Epithelial cell of esophagus (primary cell): Measurements from ENCODE around the gene PNN.
"Not testable (repeated sequence)": the region's sequence is repeated elsewhere in the genome, so short reads cannot be mapped to it uniquely, and the experiment has no call there.

Experiments used
- DNase-seq: peaks from one replicate; pipeline ENCODE4 v3.0.0; 2010; ENCODE audit warnings: low read depth
- H3K4me3 ChIP-seq: 2 replicates; pipeline ENCODE4 v1.5.1; 2011; ENCODE audit warnings: mild to moderate bottlenecking, low read length, control low read depth
- CTCF ChIP-seq: IDR thresholded peaks from 2 replicates; pipeline ENCODE4 v1.5.1; 2011; ENCODE audit warnings: low read depth, mild to moderate bottlenecking, low read length, control low read depth, inconsistent platforms; ENCODE audit not compliant: insufficient read depth; ENCODE audit errors: missing control alignments

Gene PNN

DNA sequence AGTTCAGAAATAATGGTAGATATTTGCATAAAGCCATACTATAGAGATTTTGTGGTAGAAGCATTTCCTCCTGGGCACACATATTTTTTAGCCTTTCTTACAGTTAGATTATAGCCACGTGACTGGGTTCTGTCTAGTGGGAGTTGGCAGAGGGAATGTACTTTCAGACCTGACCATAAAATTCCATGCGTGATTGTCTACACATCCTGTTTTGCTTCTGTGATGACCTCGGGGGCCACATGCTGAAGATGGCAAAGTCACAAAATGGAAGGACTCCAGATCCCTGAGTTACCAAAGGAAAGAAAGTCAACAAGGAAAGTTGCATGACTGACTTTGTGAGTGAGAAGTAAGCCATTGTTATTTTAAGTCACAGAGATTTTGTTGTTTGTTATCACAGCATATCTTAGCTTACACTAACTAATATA lies 44.0 kb downstream of the PNN start:
- H3K4me3 ChIP-seq, result no peak overlapping the region
- TF ChIP-seq CTCF, result no peak
- no peak for DNase-seq

DNA sequence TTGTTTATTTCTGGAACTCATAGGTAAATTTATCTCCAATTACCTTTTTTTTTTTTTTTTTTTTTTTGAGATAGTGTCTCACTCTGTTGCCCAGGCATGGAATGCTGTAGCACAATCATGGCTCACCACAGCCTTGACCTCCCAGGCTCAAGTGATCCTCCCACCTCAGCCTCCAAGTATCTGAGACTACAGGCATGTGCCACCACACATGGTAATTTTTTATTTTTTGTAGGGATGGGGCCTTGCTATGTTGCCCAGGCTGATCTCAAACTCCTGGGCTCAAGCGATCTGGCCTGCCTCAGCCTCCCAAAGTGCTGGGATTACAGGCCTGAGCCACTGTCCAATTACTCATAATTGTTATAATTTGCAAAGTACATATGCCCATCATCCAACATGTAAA lies 45.4 kb downstream of the PNN start:
- not testable (repeated sequence) for H3K4me3 ChIP-seq, DNase-seq

- H3K4me3 ChIP-seq, result no peak overlapping the region
- TF ChIP-seq CTCF, result no peak
- DNase-seq, result no peak
Measured at GRCh38 chr14:39228044-39228443, 53.0 kb downstream of the PNN start.

GRCh38 chr14:39228509-39229221 lies 53.6 kb downstream of the PNN start:
- DNase-seq, result no peak
- no peak overlapping the region for H3K4me3 ChIP-seq
- TF ChIP-seq CTCF, result no peak

- DNase-seq, result peak; percentile 65
- H3K4me3 ChIP-seq, result no peak overlapping the region
- no peak for TF ChIP-seq CTCF
Measured at GRCh38 chr14:39229222-39229543, 54.1 kb downstream of the PNN start.

GRCh38 chr14:39229601-39230110 lies 54.6 kb downstream of the PNN start:
- TF ChIP-seq CTCF, result no peak
- H3K4me3 ChIP-seq, result no peak overlapping the region
- DNase-seq, result no peak

- H3K4me3 ChIP-seq, result no peak overlapping the region
- TF ChIP-seq CTCF, result no peak
- peak; percentile 39 for DNase-seq
Measured at GRCh38 chr14:39230416-39231035, 55.5 kb downstream of the PNN start.
